SK-N-SH treated with all-trans-retinoic acid at 6 μM for 48 hours (cell line): Measurements from ENCODE around the gene NXF1.

ENCODE experiments used
- ARNTL ChIP-seq: fragments of 450-650 bp; formaldehyde crosslinking; IDR thresholded peaks from 2 replicates; pipeline ENCODE4 v1.5.0; 2020; ENCODE audit warnings: low read depth, mild to moderate bottlenecking, moderate library complexity, borderline replicate concordance
- BACH2 ChIP-seq: fragments of 250-450 bp; sonication (Bioruptor Pico); IDR thresholded peaks from 2 replicates; pipeline ENCODE4 v1.9.0; 2021; ENCODE audit warnings: mild to moderate bottlenecking, borderline replicate concordance
- PATZ1 ChIP-seq: fragments of 250-450 bp; sonication (Bioruptor Pico); IDR thresholded peaks from 2 replicates; pipeline ENCODE4 v1.8.0; 2020; ENCODE audit warnings: mild to moderate bottlenecking, moderate library complexity, borderline replicate concordance
- RARB ChIP-seq: fragments of 250-450 bp; sonication (Bioruptor Pico); IDR thresholded peaks from 2 replicates; pipeline ENCODE4 v1.8.0; 2021; ENCODE audit warnings: mild to moderate bottlenecking, moderate library complexity
- ZFP3 ChIP-seq: fragments of 250-450 bp; sonication (Bioruptor Pico); IDR thresholded peaks from 2 replicates; pipeline ENCODE4 v1.5.0; 2020; ENCODE audit warnings: mild to moderate bottlenecking, moderate library complexity
- ZFP30 ChIP-seq: fragments of 450-650 bp; formaldehyde crosslinking; IDR thresholded peaks from 2 replicates; pipeline ENCODE4 v1.5.0; 2022; ENCODE audit warnings: mild to moderate bottlenecking, moderate library complexity
- ZNF70 ChIP-seq: fragments of 450-650 bp; formaldehyde crosslinking; IDR thresholded peaks from 2 replicates; pipeline ENCODE4 v1.5.0; 2020; ENCODE audit warnings: mild to moderate bottlenecking, moderate library complexity
- TF ChIP-seq, protein P1 (sequence below): fragments of 250-450 bp; sonication (Bioruptor Pico); IDR thresholded peaks from 2 replicates; pipeline ENCODE4 v1.5.1; 2020; ENCODE audit warnings: low read depth, mild to moderate bottlenecking, moderate library complexity
- TF ChIP-seq, protein P2 (sequence below): fragments of 250-450 bp; sonication (Bioruptor Pico); IDR thresholded peaks from 2 replicates; pipeline ENCODE4 v1.5.0; 2020; ENCODE audit warnings: mild to moderate bottlenecking, moderate library complexity

DNA sequence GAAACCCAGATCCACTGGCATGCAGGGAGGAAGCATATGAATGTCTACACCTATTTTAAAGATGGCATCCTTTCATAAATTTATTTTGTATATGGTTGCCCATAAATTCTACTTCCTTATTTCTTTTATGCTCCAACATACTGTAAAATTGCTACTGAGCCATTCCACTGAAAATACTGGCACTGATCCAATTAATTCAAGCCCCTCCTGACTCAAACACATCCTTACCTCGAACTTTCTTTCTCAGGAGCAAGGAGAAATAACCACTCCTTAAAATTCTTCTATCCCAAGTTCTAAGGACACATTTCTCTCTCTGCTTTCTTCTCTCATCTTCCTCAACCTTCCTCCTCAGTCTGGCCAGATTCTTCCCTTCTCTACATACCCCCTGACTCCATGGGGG, 5.5 kb upstream of the NXF1 start:
- no peak for TF ChIP-seq ZFP3 (CRISPR knock-in tag)
- no peak for TF ChIP-seq BACH2 (CRISPR knock-in tag)
- TF ChIP-seq, protein P1, sequence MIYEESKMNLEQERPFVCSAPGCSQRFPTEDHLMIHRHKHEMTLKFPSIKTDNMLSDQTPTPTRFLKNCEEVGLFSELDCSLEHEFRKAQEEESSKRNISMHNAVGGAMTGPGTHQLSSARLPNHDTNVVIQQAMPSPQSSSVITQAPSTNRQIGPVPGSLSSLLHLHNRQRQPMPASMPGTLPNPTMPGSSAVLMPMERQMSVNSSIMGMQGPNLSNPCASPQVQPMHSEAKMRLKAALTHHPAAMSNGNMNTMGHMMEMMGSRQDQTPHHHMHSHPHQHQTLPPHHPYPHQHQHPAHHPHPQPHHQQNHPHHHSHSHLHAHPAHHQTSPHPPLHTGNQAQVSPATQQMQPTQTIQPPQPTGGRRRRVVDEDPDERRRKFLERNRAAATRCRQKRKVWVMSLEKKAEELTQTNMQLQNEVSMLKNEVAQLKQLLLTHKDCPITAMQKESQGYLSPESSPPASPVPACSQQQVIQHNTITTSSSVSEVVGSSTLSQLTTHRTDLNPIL (CRISPR knock-in tag) = no peak
- no peak for TF ChIP-seq ZNF70 (CRISPR knock-in tag)
- TF ChIP-seq ARNTL (CRISPR knock-in tag) = no peak
- TF ChIP-seq PATZ1 (CRISPR knock-in tag) = no peak
- TF ChIP-seq ZFP30 (CRISPR knock-in tag) = no peak
- TF ChIP-seq, protein P2, sequence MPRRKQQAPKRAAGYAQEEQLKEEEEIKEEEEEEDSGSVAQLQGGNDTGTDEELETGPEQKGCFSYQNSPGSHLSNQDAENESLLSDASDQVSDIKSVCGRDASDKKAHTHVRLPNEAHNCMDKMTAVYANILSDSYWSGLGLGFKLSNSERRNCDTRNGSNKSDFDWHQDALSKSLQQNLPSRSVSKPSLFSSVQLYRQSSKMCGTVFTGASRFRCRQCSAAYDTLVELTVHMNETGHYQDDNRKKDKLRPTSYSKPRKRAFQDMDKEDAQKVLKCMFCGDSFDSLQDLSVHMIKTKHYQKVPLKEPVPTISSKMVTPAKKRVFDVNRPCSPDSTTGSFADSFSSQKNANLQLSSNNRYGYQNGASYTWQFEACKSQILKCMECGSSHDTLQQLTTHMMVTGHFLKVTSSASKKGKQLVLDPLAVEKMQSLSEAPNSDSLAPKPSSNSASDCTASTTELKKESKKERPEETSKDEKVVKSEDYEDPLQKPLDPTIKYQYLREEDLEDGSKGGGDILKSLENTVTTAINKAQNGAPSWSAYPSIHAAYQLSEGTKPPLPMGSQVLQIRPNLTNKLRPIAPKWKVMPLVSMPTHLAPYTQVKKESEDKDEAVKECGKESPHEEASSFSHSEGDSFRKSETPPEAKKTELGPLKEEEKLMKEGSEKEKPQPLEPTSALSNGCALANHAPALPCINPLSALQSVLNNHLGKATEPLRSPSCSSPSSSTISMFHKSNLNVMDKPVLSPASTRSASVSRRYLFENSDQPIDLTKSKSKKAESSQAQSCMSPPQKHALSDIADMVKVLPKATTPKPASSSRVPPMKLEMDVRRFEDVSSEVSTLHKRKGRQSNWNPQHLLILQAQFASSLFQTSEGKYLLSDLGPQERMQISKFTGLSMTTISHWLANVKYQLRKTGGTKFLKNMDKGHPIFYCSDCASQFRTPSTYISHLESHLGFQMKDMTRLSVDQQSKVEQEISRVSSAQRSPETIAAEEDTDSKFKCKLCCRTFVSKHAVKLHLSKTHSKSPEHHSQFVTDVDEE = no peak
- no peak for TF ChIP-seq RARB (CRISPR knock-in tag)
